Activated CD8-positive, alpha-beta memory T cell treated with anti-CD3 and anti-CD28 coated beads for 36 hours (primary cell): Measurements from ENCODE around the gene SCLY. TPM values are rescaled to one million over a fixed set of nuclear protein-coding genes. Genes with fewer than 3 reads are reported as not detected.
"Not testable (repeated sequence)": the region's sequence is repeated elsewhere in the genome, so short reads cannot be mapped to it uniquely, and the experiment has no call there.

Source experiments
- CTCF ChIA-PET: fragments of 350-600 bp; sonication (Branson Sonifier 250); formaldehyde crosslinking; loops from one replicate; lab custom pipeline; 2021; ENCODE audit warnings: antibody characterized with exemption; lab: Charles Lee
- POLR2A ChIA-PET: fragments of 350-600 bp; sonication (Branson Sonifier 250); formaldehyde crosslinking; loops from one replicate; lab custom pipeline; 2021; ENCODE audit warnings: antibody characterized with exemption; lab: Charles Lee
- total RNA-seq, 2 experiments: library from RNA; stranded (reverse); gene quantifications; one replicate each; pipeline ENCODE4 v1.2.3, GENCODE V29; 2021

SCLY gene, protein sequence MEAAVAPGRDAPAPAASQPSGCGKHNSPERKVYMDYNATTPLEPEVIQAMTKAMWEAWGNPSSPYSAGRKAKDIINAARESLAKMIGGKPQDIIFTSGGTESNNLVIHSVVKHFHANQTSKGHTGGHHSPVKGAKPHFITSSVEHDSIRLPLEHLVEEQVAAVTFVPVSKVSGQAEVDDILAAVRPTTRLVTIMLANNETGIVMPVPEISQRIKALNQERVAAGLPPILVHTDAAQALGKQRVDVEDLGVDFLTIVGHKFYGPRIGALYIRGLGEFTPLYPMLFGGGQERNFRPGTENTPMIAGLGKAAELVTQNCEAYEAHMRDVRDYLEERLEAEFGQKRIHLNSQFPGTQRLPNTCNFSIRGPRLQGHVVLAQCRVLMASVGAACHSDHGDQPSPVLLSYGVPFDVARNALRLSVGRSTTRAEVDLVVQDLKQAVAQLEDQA
- 10 to 100 TPM; 87.1 to 88.0 TPM for total RNA-seq

DNA sequence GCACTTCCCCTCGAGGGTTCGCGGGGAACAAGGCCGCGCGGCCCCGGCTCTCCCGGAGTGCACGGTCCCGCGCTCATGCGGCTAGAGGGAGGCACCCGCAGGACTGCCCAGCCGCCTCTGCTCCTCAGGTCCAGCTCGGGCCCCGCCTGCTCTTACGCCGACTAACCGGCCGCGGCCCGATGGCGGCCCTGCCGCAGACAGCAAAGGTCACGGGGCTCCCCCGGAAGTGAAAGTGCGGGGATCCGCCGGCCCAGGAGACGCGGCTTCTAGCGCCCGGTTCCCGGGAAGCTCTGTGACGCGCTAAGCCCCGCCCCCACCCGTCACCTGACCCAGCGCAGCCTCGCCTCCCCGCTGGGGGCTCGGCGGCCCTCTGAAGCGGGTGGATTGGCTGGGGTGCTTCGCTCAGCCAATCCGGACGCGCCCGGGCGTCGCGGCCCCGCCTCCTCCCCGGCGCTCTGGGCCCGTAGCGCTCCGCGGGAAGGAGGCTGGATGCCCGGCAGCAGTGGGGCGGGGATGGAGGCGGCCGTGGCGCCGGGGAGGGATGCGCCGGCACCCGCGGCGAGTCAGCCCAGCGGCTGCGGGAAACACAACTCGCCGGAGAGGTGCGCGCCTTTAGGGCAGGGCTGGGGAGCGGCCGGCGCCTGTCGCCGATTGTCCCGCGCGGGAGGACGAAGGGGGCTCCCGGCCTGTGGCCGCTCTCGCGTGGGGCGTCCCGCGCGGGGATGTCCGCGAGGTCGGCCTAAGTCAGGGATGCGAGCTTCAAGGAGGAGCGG is at the start of gene SCLY:
SCLY (plus strand) TSS at position 460 of the 773 bp plus-strand sequence; CDS start at position 514, 54 bp downstream.
- CTCF ChIA-PET = interaction anchor here (0.6 to 1.2 kb wide), 2 partner anchors 12 to 260 kb away, joined by 3 to 5 read pairs; no protein-coding TSS in a partner anchor
- POLR2A ChIA-PET = interaction anchor here (0.6 to 0.7 kb wide), 3 partner anchors 61 to 1546 kb away, joined by 3 read pairs; no protein-coding TSS in a partner anchor

GRCh38 chr2:238013806-238014205 is 47.0 kb upstream of the SCLY start:
- CTCF ChIA-PET = no interaction called here
- POLR2A ChIA-PET = no interaction called here

DNA sequence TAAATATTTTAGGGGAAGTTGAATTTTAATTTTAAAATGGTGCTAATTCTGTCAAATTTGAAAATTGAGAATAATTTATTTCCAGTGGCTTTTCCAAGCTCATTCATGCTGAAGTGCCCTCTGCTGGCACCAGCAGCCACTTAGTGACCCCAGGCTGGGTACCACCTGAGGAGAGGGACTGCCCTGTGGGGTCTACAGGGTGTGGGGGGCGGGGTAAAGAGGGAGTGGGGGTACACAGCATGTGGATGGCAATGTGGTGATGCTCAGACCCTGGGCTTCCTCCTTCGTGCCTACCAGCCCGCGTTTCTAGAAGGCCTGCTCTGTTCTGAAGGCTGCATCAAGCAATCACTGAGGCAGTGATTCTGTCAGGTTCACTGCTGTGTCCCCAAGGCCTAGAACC is 45.1 kb upstream of the SCLY start:
- POLR2A ChIA-PET = no interaction called here

DNA sequence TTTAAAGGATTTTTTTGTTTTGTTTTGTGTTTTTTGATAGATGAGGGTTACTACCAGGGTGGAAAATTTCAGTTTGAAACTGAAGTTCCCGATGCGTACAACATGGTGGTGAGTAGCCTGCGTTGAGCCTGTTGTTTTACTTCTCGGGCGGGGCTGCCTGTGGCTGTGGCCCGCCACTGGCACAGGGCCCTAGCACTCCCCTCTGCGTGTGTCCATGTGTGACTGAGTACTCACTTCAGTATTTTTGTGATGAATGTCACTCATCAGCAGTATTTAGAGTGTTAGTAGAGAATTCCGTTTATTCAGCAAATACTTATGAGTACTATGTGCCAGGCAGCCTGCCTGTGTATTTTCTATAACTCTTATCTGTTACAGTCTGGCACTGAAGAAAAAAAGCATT is 44.3 kb upstream of the SCLY start:
- ChIA-PET CTCF (no interaction called here), POLR2A (no interaction called here)

More for the DNA sequence above, 45.1 kb upstream of the SCLY start:
- CTCF ChIA-PET = no interaction called here

DNA sequence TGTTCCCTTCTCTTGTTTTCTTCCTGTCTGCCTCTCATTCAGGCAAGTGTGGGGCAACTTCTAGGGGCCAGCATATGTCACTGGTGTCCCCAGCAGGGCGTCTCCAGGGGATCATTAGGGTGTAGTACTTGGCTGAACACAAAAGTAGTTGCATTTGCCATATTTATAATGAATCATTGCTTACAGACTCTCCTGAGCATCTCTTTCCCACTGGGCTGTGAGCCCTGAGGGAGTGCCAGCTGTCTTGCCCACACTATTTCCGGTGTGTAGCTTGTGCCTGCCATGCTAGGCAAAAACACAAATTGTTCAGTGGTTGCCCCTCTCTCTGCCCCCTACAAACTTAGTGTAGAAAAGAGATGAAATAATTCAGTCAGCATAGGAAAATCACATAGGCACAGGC is 40.8 kb upstream of the SCLY start:
- CTCF ChIA-PET = no interaction called here
- POLR2A ChIA-PET = no interaction called here

GRCh38 chr2:238020816-238021215 is 40.0 kb upstream of the SCLY start:
- ChIA-PET CTCF (no interaction called here), POLR2A (no interaction called here)

- POLR2A ChIA-PET = no interaction called here
- CTCF ChIA-PET = no interaction called here
These were observed 39.5 kb upstream of the SCLY start for GRCh38 chr2:238021327-238021726.

DNA sequence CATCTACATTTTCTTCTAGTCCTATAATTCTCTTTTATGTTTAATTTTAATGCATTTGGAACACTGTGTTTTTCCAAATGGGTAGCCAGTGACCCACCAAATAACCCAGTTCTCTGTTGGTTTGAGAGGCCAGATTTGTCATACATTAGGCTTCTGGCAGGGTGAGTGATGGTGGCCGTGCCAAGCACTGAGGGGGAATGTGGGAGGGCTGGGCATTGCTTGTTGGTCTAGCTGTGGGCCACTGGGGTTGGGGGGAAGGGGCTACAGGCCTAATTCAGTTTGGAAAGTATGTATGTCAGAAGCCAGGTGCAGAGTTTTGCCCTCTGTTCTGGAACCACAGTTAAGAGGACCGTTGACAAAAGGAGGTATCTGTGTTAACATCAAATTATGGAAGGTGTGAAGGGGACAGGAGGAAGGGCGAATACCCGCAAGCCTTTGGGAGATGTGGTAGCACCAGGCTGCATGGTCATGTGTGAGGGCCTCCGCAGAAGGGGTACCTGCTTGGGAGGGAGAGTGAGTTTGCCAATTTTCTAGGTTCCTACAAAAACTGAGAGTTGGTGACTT is 38.1 kb upstream of the SCLY start:
- POLR2A ChIA-PET = no interaction called here
- CTCF ChIA-PET = no interaction called here

- ChIA-PET CTCF (no interaction called here), POLR2A (no interaction called here)
These were observed 37.2 kb upstream of the SCLY start for GRCh38 chr2:238023608-238024007.

GRCh38 chr2:238024986-238025385 is 35.8 kb upstream of the SCLY start:
- ChIA-PET POLR2A (no interaction called here), CTCF (no interaction called here)

DNA sequence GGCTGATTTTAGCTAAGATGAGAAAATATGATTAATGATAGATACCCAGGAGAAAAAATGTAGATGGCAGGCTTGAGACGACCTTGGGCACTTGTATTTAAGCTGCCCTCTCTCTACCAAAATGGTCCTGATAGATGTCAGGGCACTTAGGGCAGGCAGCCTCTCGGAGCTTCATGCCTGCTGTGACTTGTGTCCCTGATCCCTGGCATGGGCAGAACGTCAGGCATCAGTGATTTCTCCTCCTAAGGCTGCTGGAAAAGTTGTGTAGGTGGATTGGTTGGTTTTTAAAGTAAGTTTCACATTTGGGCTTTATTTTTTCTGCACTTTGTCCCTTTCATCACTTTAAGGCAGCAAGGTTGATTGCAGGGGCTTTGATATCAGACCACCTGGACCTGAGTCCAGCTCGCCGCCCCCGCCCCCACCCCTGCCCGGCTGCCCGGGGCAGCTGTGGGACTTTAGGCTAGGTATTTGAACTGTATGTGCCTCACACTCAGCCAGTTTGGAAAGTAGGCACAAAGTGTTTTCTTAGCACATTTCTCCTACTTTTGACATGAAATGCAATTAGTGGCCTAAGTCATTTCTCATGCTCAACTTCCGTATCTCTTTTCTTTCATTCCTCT is 35.0 kb upstream of the SCLY start:
- POLR2A ChIA-PET = no interaction called here
- CTCF ChIA-PET = no interaction called here

DNA sequence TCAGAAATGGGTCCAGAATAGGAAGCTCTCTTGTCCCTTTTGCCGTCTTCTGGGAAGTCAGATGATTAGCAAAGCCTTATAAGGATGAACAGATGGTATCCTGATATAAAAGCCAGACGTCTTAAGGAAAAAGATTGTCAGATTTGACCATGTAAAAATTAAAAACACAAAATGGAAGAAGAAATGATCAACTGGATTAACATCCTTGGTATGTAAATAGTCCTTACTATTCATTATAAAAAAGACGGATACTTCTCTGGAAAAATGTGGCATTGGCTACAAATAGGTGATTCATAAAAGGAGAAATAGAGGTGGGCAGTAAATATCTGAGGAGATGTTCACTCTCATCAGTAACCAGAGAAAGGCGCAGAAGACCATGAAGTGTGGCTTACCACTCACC is 33.7 kb upstream of the SCLY start:
- CTCF ChIA-PET = no interaction called here
- POLR2A ChIA-PET = no interaction called here

DNA sequence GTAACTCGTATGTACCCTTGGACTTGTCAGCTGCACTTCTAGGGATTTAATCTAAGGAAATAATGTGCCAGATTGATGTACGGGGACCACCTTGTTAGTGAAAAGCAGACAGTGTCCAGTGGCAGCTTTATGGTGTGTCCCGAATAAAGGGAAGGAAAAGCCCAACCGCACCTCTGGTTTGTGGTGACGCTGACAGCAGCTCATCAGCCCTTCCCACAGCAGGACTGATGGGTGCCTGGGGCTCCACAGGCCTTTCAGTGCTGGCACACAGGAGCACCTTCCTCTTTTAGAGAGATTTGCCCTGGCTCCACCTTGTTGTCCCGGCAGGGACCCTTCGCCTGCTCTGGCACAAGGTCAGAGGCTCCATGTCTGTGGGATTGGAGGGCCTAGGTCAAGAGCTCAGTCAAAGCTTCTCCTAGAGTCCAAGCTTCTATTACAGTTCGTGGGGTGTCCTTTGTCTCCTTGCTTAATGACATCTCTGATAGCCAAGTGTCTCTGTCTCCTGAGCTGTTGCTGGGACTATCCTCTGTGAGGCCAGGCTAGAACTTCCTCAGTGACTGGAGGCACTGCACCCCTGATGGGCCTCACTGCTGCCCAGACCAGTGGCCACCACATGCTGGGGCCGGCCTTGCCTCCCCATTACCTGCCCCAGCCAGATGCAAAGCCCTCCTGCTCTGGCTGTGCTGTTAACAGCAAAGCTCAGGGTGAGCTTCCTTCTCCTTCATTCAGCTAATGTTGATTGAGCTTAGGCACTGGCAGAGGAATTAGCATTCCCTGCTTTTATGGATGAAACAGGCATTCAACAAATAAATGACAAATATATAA is 33.0 kb upstream of the SCLY start:
- ChIA-PET POLR2A (no interaction called here), CTCF (interaction anchor here (0.6 kb wide), 1 partner anchor 80 kb away, joined by 4 read pairs; no protein-coding TSS in a partner anchor)

DNA sequence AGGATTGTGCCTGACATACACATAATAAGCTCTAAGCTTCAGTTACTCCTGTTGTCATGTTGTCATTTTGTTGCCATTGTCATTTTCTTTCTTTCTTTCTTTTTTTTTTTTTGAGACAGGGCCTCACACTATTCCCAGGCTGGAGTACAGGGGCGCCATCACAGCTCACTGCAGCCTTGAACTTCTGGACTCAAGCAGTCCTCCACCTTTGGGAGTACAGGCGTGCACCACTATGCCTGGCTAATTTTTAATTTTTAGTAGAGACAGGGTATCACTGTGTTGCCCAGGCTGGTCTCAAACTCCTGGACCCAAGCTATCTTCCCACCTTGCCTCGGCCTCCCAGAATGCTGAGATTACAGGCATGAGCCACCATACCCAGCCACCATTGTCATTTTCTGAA is 30.9 kb upstream of the SCLY start:
- POLR2A ChIA-PET = no interaction called here
- CTCF ChIA-PET = interaction anchor here (0.6 kb wide), 1 partner anchor 19 kb away, joined by 3 read pairs; no protein-coding TSS in a partner anchor

- ChIA-PET CTCF (no interaction called here), POLR2A (no interaction called here)
These were observed 30.2 kb upstream of the SCLY start for GRCh38 chr2:238030422-238031155.

- POLR2A ChIA-PET = no interaction called here
- CTCF ChIA-PET = no interaction called here
These were observed 29.1 kb upstream of the SCLY start for GRCh38 chr2:238031751-238032150.

DNA sequence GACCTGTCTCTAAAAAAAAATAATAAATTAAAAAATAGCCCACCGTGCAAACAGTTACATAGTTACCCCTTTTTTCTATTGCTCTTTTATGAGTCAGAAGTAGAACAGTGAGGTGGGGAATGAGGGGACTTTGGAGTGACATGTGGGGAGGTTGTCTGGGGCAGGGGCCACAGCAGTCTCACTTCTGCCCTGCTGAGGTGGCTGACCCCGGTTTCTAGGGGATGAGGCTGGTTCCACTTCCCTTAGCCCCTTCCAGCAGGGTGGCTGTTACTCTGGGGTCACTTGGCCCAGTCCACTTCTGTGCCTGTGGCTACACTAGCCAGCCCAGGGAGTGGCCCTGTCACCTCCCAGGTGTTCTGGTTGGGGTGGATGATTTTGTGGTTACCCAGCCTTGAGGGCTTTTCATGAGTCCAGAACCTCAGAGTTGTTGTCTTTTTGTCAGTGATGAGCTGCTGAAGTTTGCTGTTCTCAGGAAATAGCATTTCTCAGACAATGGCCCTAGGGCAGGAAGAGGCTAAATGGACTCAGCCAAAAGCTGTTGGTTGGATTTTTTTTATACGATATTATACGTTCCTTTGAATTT is 28.0 kb upstream of the SCLY start:
- ChIA-PET CTCF (no interaction called here), POLR2A (no interaction called here)

DNA sequence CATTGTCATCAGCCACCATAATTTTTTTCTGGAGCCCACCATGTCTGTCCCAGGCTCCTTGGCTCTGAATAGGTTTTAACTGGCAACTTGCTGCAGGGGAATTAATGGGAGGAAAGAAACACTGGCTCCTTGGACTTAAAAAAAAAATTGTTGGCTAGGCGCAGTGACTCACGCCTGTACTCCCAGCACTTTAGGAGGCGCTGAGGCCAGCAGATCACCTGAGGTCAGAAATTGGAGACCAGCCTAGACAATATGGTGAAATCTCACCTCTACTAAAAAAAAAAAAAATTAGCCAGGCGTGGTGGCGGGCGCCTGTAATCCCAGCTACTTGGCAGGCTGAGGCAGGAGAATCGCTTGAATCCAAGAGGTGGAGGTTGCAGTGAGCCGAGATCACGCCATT is 26.8 kb upstream of the SCLY start:
- POLR2A ChIA-PET, CTCF ChIA-PET: not testable (repeated sequence)
